DND-41 (cell line): ENCODE measurements around the gene TTLL5.

ENCODE experiments used
- ATAC-seq: fragments of 200-7000 bp; cut with Tn5 transposase; 3 replicates; pipeline ENCODE4 v1.9.1; 2021; ENCODE audit warnings: low read depth; ENCODE audit not compliant: insufficient read depth
- DNase-seq: peaks from one replicate; pipeline ENCODE4 v3.0.0-alpha.2; 2020
- H2AFZ ChIP-seq: 2 replicates; pipeline ENCODE4 v1.6.0; 2012; ENCODE audit warnings: low read depth, low read length
- H3K27ac ChIP-seq: 2 replicates; pipeline ENCODE4 v1.5.1; 2012; ENCODE audit warnings: low read length, inconsistent platforms
- H3K27me3 ChIP-seq: fragments of 200-600 bp; sonication (generic); 2 replicates; pipeline ENCODE4 v1.6.0; 2012; ENCODE audit warnings: low read length, mild to moderate bottlenecking, inconsistent platforms; ENCODE audit not compliant: insufficient read depth, poor library complexity
- H3K36me3 ChIP-seq: 2 replicates; pipeline ENCODE4 v1.5.1; 2012; ENCODE audit warnings: low read length, inconsistent platforms; ENCODE audit not compliant: insufficient read depth
- H3K4me1 ChIP-seq: 2 replicates; pipeline ENCODE4 v1.5.1; 2012; ENCODE audit warnings: mild to moderate bottlenecking, low read length; ENCODE audit not compliant: insufficient read depth
- H3K4me2 ChIP-seq: 2 replicates; pipeline ENCODE4 v1.6.0; 2012; ENCODE audit warnings: mild to moderate bottlenecking, moderate library complexity, low read length, inconsistent platforms; ENCODE audit not compliant: insufficient read depth
- H3K4me3 ChIP-seq, 2 experiments: fragments of 200-600 bp in 1 of 2; shearing (Covaris generic) in 1 of 2; 2 replicates each; pipeline ENCODE4 v1.5.1; 2012 to 2016; ENCODE audit warnings: inconsistent platforms in 2 of 2, low read length in 2 of 2, mild to moderate bottlenecking in 2 of 2, low read depth in 1 of 2, moderate library complexity in 1 of 2
- H3K79me2 ChIP-seq: 2 replicates; pipeline ENCODE4 v1.6.0; 2012; ENCODE audit warnings: low read length, inconsistent platforms; ENCODE audit not compliant: insufficient read depth
- H3K9ac ChIP-seq: 2 replicates; pipeline ENCODE4 v1.6.0; 2012; ENCODE audit warnings: low read depth, mild to moderate bottlenecking, inconsistent platforms, low read length, moderate library complexity
- H3K9me3 ChIP-seq: 2 replicates; pipeline ENCODE4 v1.5.1; 2012; ENCODE audit warnings: low read length, moderate library complexity, mild to moderate bottlenecking, inconsistent platforms; ENCODE audit not compliant: insufficient read depth, severe bottlenecking
- H4K20me1 ChIP-seq: 2 replicates; pipeline ENCODE4 v1.6.0; 2012; ENCODE audit warnings: low read length; ENCODE audit not compliant: insufficient read depth
- EZH2 ChIP-seq: IDR thresholded peaks from 3 replicates; pipeline ENCODE4 v1.6.1; 2012; ENCODE audit warnings: borderline replicate concordance, low read depth, mild to moderate bottlenecking, moderate library complexity, low read length, inconsistent platforms; ENCODE audit not compliant: severe bottlenecking
- TF ChIP-seq, protein P1 (sequence below): IDR thresholded peaks from 2 replicates; pipeline ENCODE4 v1.5.1; 2012; ENCODE audit warnings: borderline replicate concordance, low read length, moderate library complexity, mild to moderate bottlenecking; ENCODE audit not compliant: poor library complexity, severe bottlenecking; ENCODE audit errors: extremely low read depth

TTLL5 gene

DNA sequence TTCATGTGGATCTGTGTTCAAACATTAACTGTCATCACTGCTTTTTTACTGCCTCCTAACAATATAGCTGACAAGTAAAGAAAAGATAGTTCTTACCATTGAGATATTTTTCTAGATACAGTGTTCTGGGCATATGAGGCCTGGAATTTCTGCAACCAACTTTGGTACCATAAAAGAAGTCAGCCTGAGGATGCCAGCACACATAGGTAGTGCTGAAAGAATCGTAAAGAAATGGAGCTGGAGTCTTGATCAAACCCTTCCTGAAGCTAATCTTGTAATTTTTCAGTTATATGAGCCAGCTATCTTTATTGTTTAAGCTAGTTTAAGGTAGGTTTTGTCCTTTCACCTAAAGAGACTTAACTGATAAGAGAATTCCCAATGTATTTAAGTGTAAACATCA is 11.7 kb upstream of the TTLL5 start:
- TF ChIP-seq, protein P1, sequence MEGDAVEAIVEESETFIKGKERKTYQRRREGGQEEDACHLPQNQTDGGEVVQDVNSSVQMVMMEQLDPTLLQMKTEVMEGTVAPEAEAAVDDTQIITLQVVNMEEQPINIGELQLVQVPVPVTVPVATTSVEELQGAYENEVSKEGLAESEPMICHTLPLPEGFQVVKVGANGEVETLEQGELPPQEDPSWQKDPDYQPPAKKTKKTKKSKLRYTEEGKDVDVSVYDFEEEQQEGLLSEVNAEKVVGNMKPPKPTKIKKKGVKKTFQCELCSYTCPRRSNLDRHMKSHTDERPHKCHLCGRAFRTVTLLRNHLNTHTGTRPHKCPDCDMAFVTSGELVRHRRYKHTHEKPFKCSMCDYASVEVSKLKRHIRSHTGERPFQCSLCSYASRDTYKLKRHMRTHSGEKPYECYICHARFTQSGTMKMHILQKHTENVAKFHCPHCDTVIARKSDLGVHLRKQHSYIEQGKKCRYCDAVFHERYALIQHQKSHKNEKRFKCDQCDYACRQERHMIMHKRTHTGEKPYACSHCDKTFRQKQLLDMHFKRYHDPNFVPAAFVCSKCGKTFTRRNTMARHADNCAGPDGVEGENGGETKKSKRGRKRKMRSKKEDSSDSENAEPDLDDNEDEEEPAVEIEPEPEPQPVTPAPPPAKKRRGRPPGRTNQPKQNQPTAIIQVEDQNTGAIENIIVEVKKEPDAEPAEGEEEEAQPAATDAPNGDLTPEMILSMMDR = no peak
- TF ChIP-seq EZH2 = no peak
- no peak overlapping the region for H3K4me2 ChIP-seq
- no peak overlapping the region for H3K27ac ChIP-seq
- H3K4me3 ChIP-seq = no peak overlapping the region
- no peaks in the 10 kb centered on the region for H3K9me3 ChIP-seq
- no peaks in the 10 kb centered on the region for H4K20me1 ChIP-seq
- DNase-seq = no peak
- ATAC-seq = no peak
- no peak overlapping the region for H2AFZ ChIP-seq
- no peaks in the 10 kb centered on the region for H3K79me2 ChIP-seq
- H3K36me3 ChIP-seq = peaks cover 55% of the 10 kb centered on the region
- H3K4me1 ChIP-seq = no peaks in the 10 kb centered on the region
- no peaks in the 10 kb centered on the region for H3K27me3 ChIP-seq
- H3K9ac ChIP-seq = no peak overlapping the region

- DNase-seq = no peak
Measured at GRCh38 chr14:75649773-75650172, 11.3 kb upstream of the TTLL5 start.

DNA sequence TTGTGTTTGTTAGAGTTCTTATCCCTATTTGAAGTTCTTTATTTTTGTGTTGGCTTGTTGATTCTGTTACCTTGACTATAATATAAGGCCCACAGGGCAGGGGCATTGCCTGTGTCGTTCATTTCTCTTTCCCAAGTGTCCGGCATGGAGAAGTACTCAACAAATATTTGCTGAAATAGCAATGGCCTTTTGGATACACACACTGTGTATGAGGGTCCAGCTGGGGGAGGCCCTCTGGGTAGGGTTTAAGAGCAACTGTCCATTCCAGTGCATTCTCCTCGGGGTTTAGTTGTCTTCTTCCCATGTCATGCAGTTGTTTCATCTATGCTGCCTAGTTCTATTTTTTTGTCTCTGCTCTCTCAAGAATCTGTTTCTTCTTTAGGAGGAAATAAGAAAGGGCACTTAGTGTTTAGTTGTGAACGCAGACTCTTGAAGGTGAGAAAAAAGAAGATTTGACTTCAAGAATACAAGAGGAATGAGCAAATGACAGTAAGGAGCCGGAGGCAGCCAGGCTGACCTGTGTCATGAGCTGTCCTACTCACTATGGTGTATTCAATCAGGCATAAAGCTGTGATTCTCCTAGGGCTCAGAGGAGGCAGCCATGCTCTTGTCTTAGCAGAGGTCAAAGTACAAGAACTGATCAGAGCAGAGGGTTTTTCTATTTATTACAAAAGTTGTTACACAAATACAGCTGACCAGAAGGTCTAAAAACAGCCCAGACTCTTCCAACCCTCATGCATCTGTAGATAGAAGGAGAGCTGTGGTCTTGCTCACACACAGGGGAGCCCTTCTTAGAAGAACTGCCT is 10.6 kb upstream of the TTLL5 start:
- Histone ChIP-seq H4K20me1 (no peaks in the 10 kb centered on the region), H3K79me2 (no peaks in the 10 kb centered on the region), H2AFZ (no peak overlapping the region), H3K4me1 (no peaks in the 10 kb centered on the region), H3K4me2 (no peak overlapping the region), H3K9me3 (no peaks in the 10 kb centered on the region), H3K27ac (no peak overlapping the region), H3K9ac (no peak overlapping the region), H3K4me3 (no peak overlapping the region), H3K27me3 (no peaks in the 10 kb centered on the region), H3K36me3 (peaks cover 66% of the 10 kb centered on the region)
- DNase-seq (no peak), ATAC-seq (no peak)
- TF ChIP-seq, protein P1 = no peak
- no peak for TF ChIP-seq EZH2

More at GRCh38 chr14:75649773-75650172, 11.3 kb upstream of the TTLL5 start:
- no peak for TF ChIP-seq EZH2
- TF ChIP-seq, protein P1 = no peak
- no peak overlapping the region for H3K27ac ChIP-seq
- H3K4me2 ChIP-seq = no peak overlapping the region
- H4K20me1 ChIP-seq = no peaks in the 10 kb centered on the region
- H3K9ac ChIP-seq = no peak overlapping the region
- H3K27me3 ChIP-seq = no peaks in the 10 kb centered on the region
- no peak for ATAC-seq
- H3K4me3 ChIP-seq = no peak overlapping the region
- H2AFZ ChIP-seq = no peak overlapping the region
- H3K9me3 ChIP-seq = no peaks in the 10 kb centered on the region
- peaks cover 59% of the 10 kb centered on the region for H3K36me3 ChIP-seq
- H3K4me1 ChIP-seq = no peaks in the 10 kb centered on the region
- no peaks in the 10 kb centered on the region for H3K79me2 ChIP-seq
